ENCODE data around the gene FREM3.
A peak's percentile ranks its signal among the peaks of the same experiment; 100 is the strongest.

FREM3 gene

GRCh38 chr4:143658336-143658735 lies 42.1 kb downstream of the FREM3 start:
- no peak for DNase-seq

GRCh38 chr4:143654571-143654970 lies 45.9 kb downstream of the FREM3 start:
- DNase-seq: no peak

GRCh38 chr4:143653031-143653430 lies 47.4 kb downstream of the FREM3 start:
- no peak for DNase-seq

GRCh38 chr4:143643399-143643798 lies 57.1 kb downstream of the FREM3 start:
- DNase-seq: no peak

- DNase-seq: no peak
These were observed 57.9 kb downstream of the FREM3 start for GRCh38 chr4:143642611-143643010.

- DNase-seq: no peak
These were observed 59.1 kb downstream of the FREM3 start for GRCh38 chr4:143641361-143641760.

GRCh38 chr4:143634763-143635162 lies 65.7 kb downstream of the FREM3 start:
- no peak for DNase-seq

- DNase-seq: no peak
These were observed 66.6 kb downstream of the FREM3 start for GRCh38 chr4:143633833-143634232.

- no peak for DNase-seq
These were observed 74.2 kb downstream of the FREM3 start for GRCh38 chr4:143626134-143626911.

- no peak for DNase-seq
These were observed 74.8 kb downstream of the FREM3 start for GRCh38 chr4:143625632-143626031.

- DNase-seq: no peak
These were observed 76.6 kb downstream of the FREM3 start for GRCh38 chr4:143623896-143624295.

- DNase-seq: no peak
These were observed 81.7 kb downstream of the FREM3 start for GRCh38 chr4:143618811-143619210.

GRCh38 chr4:143617994-143618679 lies 82.3 kb downstream of the FREM3 start:
- no peak for DNase-seq

- DNase-seq: no peak
These were observed 83.7 kb downstream of the FREM3 start for GRCh38 chr4:143616771-143617170.

- no peak for DNase-seq
These were observed 91.0 kb downstream of the FREM3 start for GRCh38 chr4:143609492-143609891.

GRCh38 chr4:143606480-143606879 lies 94.0 kb downstream of the FREM3 start:
- no peak for DNase-seq

GRCh38 chr4:143599827-143600226 lies 100.6 kb downstream of the FREM3 start:
- no peak for DNase-seq

GRCh38 chr4:143598816-143599215 lies 101.7 kb downstream of the FREM3 start:
- DNase-seq: no peak

GRCh38 chr4:143597276-143597675 lies 103.2 kb downstream of the FREM3 start:
- DNase-seq: no peak

GRCh38 chr4:143587703-143588102 lies 112.8 kb downstream of the FREM3 start:
- peak; percentile 7 for DNase-seq

GRCh38 chr4:143586080-143586479 lies 114.4 kb downstream of the FREM3 start:
- DNase-seq: no peak

- no peak for DNase-seq
These were observed 114.9 kb downstream of the FREM3 start for GRCh38 chr4:143585548-143585947.

- no peak for DNase-seq
These were observed 119.0 kb downstream of the FREM3 start for GRCh38 chr4:143581331-143581946.

GRCh38 chr4:143575331-143575730 lies 125.1 kb downstream of the FREM3 start:
- no peak for DNase-seq
